Measurements from ENCODE around the gene NIM1K. TPM values are rescaled to one million over a fixed set of nuclear protein-coding genes. Genes with fewer than 3 reads are reported as not detected.
"Not testable (repeated sequence)": the region's sequence is repeated elsewhere in the genome, so short reads cannot be mapped to it uniquely, and the experiment has no call there.

The NIM1K gene
- total RNA-seq, 1 donor from 2014 or later = 6.0 TPM

- H3K4me3 ChIP-seq = no peak overlapping the region
- H3K27me3 ChIP-seq = no peaks in the 10 kb centered on the region
- no peak for TF ChIP-seq CTCF (IDR thresholded peaks at IDR 0.05)
- DNase-seq (no peak), ATAC-seq (no peak)
- no peaks in the 10 kb centered on the region for H3K9me3 ChIP-seq
- H3K4me1 ChIP-seq = peaks cover 8% of the 10 kb centered on the region
- H3K36me3 ChIP-seq = no peaks in the 10 kb centered on the region
- intact Hi-C loops (cut with DNase I) = no loop called here
- no peak overlapping the region for H3K27ac ChIP-seq
Observed at GRCh38 chr5:43316421-43316820, 124.4 kb downstream of the NIM1K start.

- Histone ChIP-seq H3K4me3 (no peak overlapping the region), H3K27ac (no peak overlapping the region), H3K9me3 (no peaks in the 10 kb centered on the region), H3K27me3 (no peaks in the 10 kb centered on the region), H3K36me3 (no peaks in the 10 kb centered on the region), H3K4me1 (no peaks in the 10 kb centered on the region)
- DNase-seq (no peak), ATAC-seq (no peak)
- intact Hi-C loops (cut with DNase I) = no loop called here
- TF ChIP-seq CTCF (IDR thresholded peaks at IDR 0.05) = no peak
Observed at GRCh38 chr5:43320846-43321245, 128.8 kb downstream of the NIM1K start.

DNA sequence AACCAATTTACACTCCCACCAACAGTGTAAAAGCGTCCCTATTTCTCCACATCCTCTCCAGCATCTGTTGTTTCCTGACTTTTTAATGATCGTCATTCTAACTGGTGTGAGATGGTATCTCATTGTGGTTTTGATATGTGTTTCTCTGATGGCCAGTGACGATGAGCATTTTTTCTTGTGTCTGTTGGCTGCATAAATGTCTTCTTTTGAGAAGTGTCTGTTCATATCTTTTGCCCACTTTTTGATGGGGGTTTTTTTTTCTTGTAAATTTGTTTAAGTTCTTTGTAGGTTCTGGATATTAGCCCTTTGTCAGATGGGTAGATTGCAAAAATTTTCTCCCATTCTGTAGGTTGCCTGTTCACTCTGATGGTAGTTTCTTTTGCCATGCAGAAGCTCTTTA, 131.5 kb downstream of the NIM1K start:
- intact Hi-C loops (cut with DNase I); ATAC-seq; H3K27me3 ChIP-seq; H3K9me3 ChIP-seq; H3K4me1 ChIP-seq; H3K4me3 ChIP-seq; DNase-seq; H3K36me3 ChIP-seq; H3K27ac ChIP-seq: not testable (repeated sequence)

DNA sequence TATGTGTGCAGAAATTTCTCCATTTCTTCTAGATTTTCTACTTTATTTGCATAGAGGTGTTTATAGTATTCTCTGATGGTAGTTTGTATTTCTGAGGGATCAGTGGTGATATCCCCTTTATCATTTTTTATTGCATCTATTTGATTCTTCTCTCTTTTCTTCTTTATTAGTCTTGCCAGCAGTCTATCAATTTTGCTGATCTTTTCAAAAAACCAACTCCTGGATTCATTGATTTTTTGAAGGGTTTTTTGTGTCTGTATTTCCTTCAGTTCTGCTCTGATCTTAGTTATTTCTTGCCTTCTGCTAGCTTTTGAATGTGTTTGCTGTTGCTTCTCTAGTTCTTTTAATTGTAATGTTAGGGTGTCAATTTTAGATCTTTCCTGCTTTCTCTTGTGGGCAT, 133.6 kb downstream of the NIM1K start:
- H3K4me3 ChIP-seq; H3K27me3 ChIP-seq; H3K9me3 ChIP-seq; intact Hi-C loops (cut with DNase I); H3K27ac ChIP-seq; H3K36me3 ChIP-seq; ATAC-seq; DNase-seq; H3K4me1 ChIP-seq: not testable (repeated sequence)

Other genes starting within 250 kb of the NIM1K start
- gene ANXA2R, start 151.9 kb upstream of the NIM1K start, total RNA-seq = 4.8 TPM
- 26.9 TPM for gene ZNF131, start 71.3 kb upstream of the NIM1K start, total RNA-seq
- gene HMGCS1, start 121.2 kb downstream of the NIM1K start, total RNA-seq = 167 TPM
- gene CCL28, start 220.2 kb downstream of the NIM1K start, total RNA-seq = 7.7 TPM